Gastroesophageal sphincter (tissue), 3 donors: ENCODE measurements around the gene ATP10A.

Source experiments
- CTCF ChIP-seq, 4 experiments: fragments of 200-600 bp in 2 of 4; fragments of 450-650 bp in 2 of 4; sonication (generic) in 1 of 4; IDR thresholded peaks; one replicate each; pipeline ENCODE4 v1.5.1; 2017 to 2019; ENCODE audit warnings: antibody characterized with exemption in 4 of 4, mild to moderate bottlenecking in 2 of 4, moderate library complexity in 2 of 4
- POLR2A ChIP-seq, 2 donors: fragments of 450-650 bp; IDR thresholded peaks; one replicate each; pipeline ENCODE4 v1.6.1; 2017; ENCODE audit warnings: antibody characterized with exemption in 2 of 2, mild to moderate bottlenecking in 2 of 2, moderate library complexity in 1 of 2

DNA sequence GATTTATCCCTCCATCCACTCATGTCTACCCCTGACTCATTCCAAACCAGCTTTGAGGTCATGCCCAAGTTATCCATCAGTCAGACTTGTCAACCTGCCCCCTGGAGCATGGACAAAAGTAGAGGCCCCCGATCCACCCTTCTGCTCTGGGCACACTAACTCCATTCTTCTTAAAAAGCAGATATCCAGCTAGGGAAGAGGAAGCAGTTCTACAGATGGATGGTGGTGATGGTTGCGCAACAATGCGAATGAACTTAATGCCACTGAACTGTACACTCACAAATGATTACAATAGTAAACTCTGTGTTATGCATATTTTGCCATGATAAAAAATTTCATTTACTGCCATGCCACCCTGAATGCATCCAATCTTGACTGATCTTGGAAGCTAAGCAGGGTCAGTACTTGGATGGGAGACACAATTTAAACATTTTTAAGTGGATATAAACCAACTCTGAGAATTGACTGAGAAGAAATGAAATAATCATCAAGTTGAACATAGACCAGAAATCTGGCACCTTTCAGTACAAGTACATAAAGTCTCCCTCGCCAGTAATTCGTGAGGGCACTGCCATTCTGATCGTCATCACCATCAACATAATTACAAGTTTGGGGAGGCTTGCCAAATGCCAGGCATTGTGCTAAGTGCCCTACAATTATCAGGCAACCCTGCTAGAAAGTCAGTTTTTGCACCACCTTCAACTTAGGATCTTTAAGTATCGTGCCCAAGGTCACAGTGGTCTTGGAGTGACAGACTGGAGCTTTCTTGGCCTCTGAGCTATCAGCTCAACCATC is 124.8 kb downstream of the ATP10A start:
- TF ChIP-seq POLR2A (IDR thresholded peaks at IDR 0.05) (no peak), CTCF (IDR thresholded peaks at IDR 0.05) (no peak)
